ENCODE data around the gene ALDH1A3.

ALDH1A3 gene

GRCh38 chr15:100902436-100903167 is 23.0 kb downstream of the ALDH1A3 start:
- no peaks in the 10 kb centered on the region for H3K9me3 Mint-ChIP-seq
- peak overlapping the region; percentile 93 to 97 (median 96) for H3K27ac Mint-ChIP-seq
- no peak for TF ChIP-seq CTCF (IDR thresholded peaks at IDR 0.05; ENCODE audit: unreplicated experiment in 3 of 3)
- no peaks in the 10 kb centered on the region for H3K36me3 Mint-ChIP-seq (ENCODE audit: low read depth)
- H3K4me1 Mint-ChIP-seq, result peaks cover 40% of the 10 kb centered on the region
- peak overlapping the region; percentile 35 to 70 (median 61) for H3K4me3 Mint-ChIP-seq
- peaks cover 29% of the 10 kb centered on the region for H3K27me3 Mint-ChIP-seq (ENCODE audit: low read depth)

- H3K9me3 Mint-ChIP-seq, result no peaks in the 10 kb centered on the region
- peaks cover 25% of the 10 kb centered on the region for H3K27me3 Mint-ChIP-seq (ENCODE audit: low read depth)
- H3K4me1 Mint-ChIP-seq, result peaks cover 40% of the 10 kb centered on the region
- H3K27ac Mint-ChIP-seq, result peak overlapping the region; percentile 93 to 97 (median 96)
- H3K4me3 Mint-ChIP-seq, result peak overlapping the region in 1 of 3 experiments; percentile 70
- no peaks in the 10 kb centered on the region for H3K36me3 Mint-ChIP-seq (ENCODE audit: low read depth)
- no peak for TF ChIP-seq CTCF (IDR thresholded peaks at IDR 0.05; ENCODE audit: unreplicated experiment in 3 of 3)
Measured at GRCh38 chr15:100903168-100903554, 23.5 kb downstream of the ALDH1A3 start.

GRCh38 chr15:100905850-100906249 is 26.2 kb downstream of the ALDH1A3 start:
- TF ChIP-seq CTCF (IDR thresholded peaks at IDR 0.05; ENCODE audit: unreplicated experiment in 3 of 3), result no peak
- Mint-ChIP-seq H3K27me3 (ENCODE audit: low read depth) (peaks cover 17% of the 10 kb centered on the region), H3K27ac (peak overlapping the region in 1 of 3 experiments; percentile 10), H3K4me3 (no peak overlapping the region), H3K4me1 (peaks cover 37% of the 10 kb centered on the region), H3K36me3 (ENCODE audit: low read depth) (no peaks in the 10 kb centered on the region), H3K9me3 (no peaks in the 10 kb centered on the region)

- Mint-ChIP-seq H3K27me3 (ENCODE audit: low read depth) (peaks cover 30% of the 10 kb centered on the region), H3K27ac (no peak overlapping the region), H3K9me3 (peaks cover 2% of the 10 kb centered on the region), H3K36me3 (ENCODE audit: low read depth) (no peaks in the 10 kb centered on the region), H3K4me3 (no peak overlapping the region), H3K4me1 (peaks cover 15% of the 10 kb centered on the region)
- no peak for TF ChIP-seq CTCF (IDR thresholded peaks at IDR 0.05; ENCODE audit: unreplicated experiment in 3 of 3)
Measured at GRCh38 chr15:100908466-100908865, 28.8 kb downstream of the ALDH1A3 start.

GRCh38 chr15:100909565-100909964 is 29.9 kb downstream of the ALDH1A3 start:
- TF ChIP-seq CTCF (IDR thresholded peaks at IDR 0.05; ENCODE audit: unreplicated experiment in 3 of 3), result no peak
- H3K4me3 Mint-ChIP-seq, result no peak overlapping the region
- H3K4me1 Mint-ChIP-seq, result peaks cover 11% of the 10 kb centered on the region
- peak overlapping the region; percentile 42 to 93 (median 92) for H3K27ac Mint-ChIP-seq
- H3K27me3 Mint-ChIP-seq (ENCODE audit: low read depth), result peaks cover 40% of the 10 kb centered on the region
- H3K9me3 Mint-ChIP-seq, result peaks cover 7% of the 10 kb centered on the region
- H3K36me3 Mint-ChIP-seq (ENCODE audit: low read depth), result no peaks in the 10 kb centered on the region

Measured in nephron (organoid).